Iris pigment epithelial cell (primary cell): ENCODE results near the gene AMT.
"Not testable (repeated sequence)": the region's sequence is repeated elsewhere in the genome, so short reads cannot be mapped to it uniquely, and the experiment has no call there.

ENCODE experiments used
- DNase-seq: peaks from one replicate; pipeline ENCODE4 v3.0.0-alpha.2; 2011; ENCODE audit warnings: low read depth

AMT gene

GRCh38 chr3:49424816-49425215, 2.5 kb upstream of the AMT start:
- DNase-seq, result no peak

DNA sequence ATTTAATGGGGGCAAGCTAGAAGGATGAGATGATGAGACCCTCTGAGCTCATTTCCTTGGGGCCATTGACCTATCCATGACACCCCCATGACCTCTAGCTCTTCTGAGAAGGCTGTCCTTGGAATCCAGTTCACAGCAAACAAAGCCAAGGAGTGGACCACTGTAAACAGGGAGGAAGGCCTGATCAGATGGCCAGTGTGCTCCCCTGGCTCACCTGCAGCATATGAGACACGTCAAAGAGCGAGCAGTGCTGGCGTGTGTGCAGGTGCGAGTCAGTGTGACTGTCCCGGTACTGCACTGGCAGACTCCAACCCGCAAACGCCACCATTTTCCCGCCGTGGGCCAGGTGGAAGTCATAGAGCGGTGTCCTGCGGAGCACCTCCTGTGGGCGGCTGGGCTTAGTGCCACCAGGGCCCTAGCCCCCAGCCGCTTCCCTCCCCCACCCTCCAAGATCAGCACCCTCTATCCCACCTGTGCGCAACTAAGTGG, 339 bp downstream of the AMT start:
- DNase-seq, result no peak

DNA sequence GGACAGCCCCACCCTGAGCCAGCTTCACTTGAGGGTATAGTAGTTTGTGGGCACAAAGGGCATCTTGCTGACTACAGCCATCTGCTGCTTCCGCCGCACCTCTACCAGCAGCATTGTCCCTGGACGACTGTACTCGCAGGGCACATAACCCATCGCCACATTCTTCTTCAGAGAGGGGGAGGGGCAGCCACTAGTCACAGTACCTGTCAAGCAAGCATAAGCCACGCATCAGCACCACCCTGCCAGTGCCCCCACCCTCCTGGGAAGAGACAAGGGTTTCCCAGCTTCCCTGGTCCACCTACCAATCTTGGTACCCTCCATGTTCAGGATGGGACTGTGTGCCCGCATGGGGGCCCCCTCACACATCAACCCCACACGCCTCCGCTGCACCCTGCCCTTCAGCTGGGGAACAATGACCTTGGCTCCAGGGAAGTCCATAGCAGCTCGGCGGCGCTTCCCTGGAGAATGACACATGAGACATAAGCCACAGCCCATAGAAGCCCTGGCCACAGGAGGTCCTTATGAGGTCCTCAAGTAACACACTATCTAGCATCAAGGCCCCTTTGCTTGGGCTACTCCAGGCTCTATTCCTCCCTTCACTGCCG, 4.7 kb downstream of the AMT start:
- DNase-seq, result no peak

- no peak for DNase-seq
Measured at GRCh38 chr3:49416867-49417266, 5.4 kb downstream of the AMT start.

DNA sequence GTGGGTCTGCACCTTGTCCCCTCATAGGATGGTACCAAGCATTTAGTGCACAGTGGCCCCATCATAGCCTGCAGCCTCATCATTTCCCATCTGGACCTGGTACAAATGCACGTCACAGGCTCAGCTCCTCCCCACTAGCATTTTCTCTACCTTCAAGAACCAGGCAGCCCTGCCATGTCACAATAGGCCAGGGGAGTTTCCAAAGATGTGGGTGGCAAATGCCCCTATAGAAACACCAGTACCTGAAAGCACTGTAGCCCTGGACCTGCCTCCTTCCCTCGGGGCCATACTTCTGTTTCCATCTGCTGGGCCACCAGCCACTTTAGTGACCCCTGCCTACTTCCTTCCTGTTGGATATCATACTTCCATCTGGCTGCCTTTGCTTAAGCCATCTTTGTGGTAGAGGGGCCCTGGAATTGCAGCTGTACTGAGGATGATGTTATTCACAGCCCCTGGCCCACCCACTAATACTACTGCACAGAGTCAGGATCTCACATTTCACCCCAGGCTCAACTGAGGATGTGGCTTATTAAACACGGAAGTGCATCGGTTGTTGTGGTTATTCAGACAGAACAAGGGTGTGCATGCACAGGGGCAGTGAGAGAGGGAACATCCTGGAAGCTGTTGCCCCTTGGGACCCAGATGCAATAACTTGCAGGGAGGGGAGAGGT, 6.2 kb downstream of the AMT start:
- peak; percentile 35 for DNase-seq

GRCh38 chr3:49414753-49415152, 7.5 kb downstream of the AMT start:
- no peak for DNase-seq

DNA sequence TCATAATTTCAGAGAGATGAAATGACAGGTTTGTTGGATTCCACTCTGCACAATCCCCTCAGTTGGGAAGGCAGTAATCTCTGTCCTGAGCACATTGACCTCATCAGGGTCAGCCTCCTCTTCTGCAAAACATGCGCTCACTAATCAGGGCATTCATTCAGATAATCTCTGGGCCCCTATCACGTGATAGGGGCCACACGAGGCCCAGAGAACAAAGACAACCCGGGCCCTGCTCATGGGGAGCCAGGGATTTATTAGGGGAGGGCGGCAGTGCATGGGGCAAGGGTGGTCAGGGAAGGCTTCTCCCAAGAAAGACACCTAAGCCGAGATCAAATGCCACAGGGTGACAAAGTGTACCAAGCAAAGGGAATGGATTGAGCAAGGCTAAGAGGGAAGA, 8.9 kb downstream of the AMT start:
- no peak for DNase-seq

GRCh38 chr3:49412632-49413337, 9.5 kb downstream of the AMT start:
- no peak for DNase-seq

GRCh38 chr3:49411968-49412631, 10.2 kb downstream of the AMT start, which contains the start of the genes RHOA and TCTA:
Gene RHOA (minus strand): TSS chr3:49411976. CDS start chr3:49375589, 36,387 bp downstream.
Gene TCTA (plus strand): TSS chr3:49412423. CDS start chr3:49412427, 4 bp downstream.
- peak; percentile 100 for DNase-seq

- DNase-seq, result no peak
Measured at GRCh38 chr3:49411535-49411967, 10.7 kb downstream of the AMT start.

GRCh38 chr3:49410846-49411534, 11.3 kb downstream of the AMT start:
- DNase-seq, result no peak

GRCh38 chr3:49410066-49410845, 12.0 kb downstream of the AMT start:
- no peak for DNase-seq

- DNase-seq, result no peak
Measured at GRCh38 chr3:49406571-49407565, 15.4 kb downstream of the AMT start.

DNA sequence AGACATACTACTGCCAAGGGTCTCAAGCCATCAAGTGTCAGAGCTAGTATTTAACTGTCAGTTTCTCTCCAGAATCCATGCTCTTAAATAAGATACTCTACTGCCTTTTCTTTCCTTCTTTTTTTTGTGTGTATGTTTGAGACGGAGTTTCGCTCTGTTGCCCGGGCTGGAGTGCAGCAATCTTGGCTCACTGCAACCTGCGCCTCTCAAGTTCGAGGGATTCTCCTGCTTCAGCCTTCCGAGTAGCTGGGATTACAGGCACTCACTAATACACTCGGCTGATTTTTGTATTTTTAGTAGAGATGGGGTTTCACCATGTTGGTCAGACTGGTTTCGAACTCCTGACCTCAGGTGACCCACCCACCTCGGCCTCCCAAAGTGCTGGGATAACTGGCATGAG, 16.7 kb downstream of the AMT start:
- DNase-seq, result not testable (repeated sequence)

DNA sequence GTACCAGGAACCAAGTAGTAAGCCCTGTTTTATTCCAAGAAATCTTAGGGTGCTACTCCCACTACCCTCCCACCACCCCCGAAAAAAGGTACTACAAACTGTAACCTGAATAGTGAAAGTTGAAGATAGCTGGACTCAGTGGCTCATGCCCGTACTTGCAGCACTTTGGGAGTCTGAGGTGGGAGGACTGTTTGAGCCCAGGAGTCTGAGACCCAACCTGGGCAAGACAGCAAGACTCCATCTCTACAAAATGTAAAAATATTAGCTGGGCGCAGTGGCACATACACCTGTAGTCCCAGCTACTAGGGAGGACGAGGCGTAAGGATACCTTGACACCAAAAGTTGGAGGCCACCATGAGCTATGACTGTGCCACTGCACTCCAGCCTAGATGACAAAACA, 18.4 kb downstream of the AMT start:
- no peak for DNase-seq

DNA sequence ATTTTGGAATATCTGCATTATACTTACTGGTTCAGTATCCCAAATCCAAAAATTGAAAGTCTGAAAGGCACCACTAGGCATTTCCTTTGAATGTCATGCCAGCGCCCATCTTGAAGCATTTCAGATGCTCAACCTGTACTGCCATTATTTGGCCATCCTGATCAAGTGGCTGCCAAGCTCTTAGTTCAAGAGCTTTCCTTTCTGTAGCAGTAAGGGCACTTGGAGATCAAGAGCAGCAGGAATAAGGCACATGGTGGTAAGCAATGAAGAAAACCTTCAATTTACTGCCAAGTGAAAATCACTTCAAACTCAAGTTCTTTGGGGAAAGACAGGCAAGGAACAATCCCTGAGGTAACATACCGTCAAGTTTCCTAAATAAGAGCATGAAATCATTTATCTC, 20.5 kb downstream of the AMT start:
- DNase-seq, result no peak

GRCh38 chr3:49399461-49399860, 22.8 kb downstream of the AMT start:
- peak; percentile 59 for DNase-seq

- peak; percentile 41 for DNase-seq
Measured at GRCh38 chr3:49397470-49397869, 24.8 kb downstream of the AMT start.

DNA sequence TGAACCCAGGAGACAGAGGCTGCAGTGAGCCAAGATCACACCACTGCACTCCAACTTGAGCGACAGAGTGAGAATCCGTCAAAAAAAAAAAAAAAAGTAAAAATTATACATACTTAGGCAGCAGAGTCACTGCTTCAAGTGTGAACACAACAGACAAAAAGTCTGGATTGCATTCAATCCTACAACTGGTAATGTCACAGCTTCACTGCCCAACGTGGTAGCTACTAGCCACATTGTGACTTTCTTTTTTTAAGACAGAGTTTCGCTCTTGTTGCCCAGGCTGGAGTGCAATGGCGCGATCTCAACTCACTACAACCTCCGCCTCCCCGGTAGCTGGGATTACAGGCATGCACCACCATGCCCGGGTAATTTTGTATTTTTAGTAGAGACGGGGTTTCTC, 31.0 kb downstream of the AMT start:
- not testable (repeated sequence) for DNase-seq

DNA sequence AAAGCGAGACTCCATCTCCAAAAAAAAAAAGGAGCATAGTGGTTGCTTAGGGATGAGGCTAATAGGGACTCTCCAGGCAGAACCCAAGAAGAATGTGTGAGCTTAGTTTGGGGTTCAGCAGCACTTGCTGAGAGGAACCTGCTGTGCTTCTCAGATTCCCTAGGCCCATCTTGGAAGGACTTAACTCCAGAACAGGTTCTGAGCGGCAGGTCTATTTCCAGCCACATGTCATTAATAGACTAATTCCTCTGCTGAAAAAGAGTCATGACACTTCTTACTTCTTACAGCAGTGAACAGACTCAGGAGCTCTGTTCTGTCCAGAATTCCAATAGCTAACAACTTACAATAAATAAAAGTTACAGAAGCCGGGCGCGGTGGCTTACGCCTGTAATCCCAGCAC, 33.0 kb downstream of the AMT start:
- DNase-seq, result no peak
